Lower leg skin (tissue), 4 donors: ENCODE data around the gene GPR4. TPM values are rescaled to one million over a fixed set of nuclear protein-coding genes. Genes with fewer than 3 reads are reported as not detected.

ENCODE experiments used
- DNase-seq, 2 donors: peaks; one replicate each; pipeline ENCODE4 v3.0.0-alpha.2; 2019; ENCODE audit warnings: low spot score in 2 of 2
- H3K4me3 ChIP-seq: fragments of 200-600 bp; sonication (generic); 2 replicates; pipeline ENCODE4 v1.5.1; 2017; ENCODE audit warnings: mild to moderate bottlenecking, low read depth; ENCODE audit not compliant: poor library complexity, severe bottlenecking
- CTCF ChIP-seq, 3 donors: fragments of 450-650 bp; IDR thresholded peaks; one replicate each; pipeline ENCODE4 v1.5.1; 2016; ENCODE audit warnings: antibody characterized with exemption in 3 of 3, mild to moderate bottlenecking in 3 of 3, moderate library complexity in 2 of 3
- POLR2A ChIP-seq, 2 donors: fragments of 450-650 bp; IDR thresholded peaks; one replicate each; pipeline ENCODE4 v1.6.1; 2016 to 2017; ENCODE audit warnings: antibody characterized with exemption in 2 of 2, mild to moderate bottlenecking in 1 of 2, moderate library complexity in 1 of 2
- WGBS, 2 donors: methylation state at CpG; one replicate each; pipeline ENCODE4 v1.1.5; 2018; 5-methylcytosine and 5-hydroxymethylcytosine counted together
- intact Hi-C: fragments of 100-400 bp; cut with DNase I; formaldehyde crosslinking; loops from one replicate; pipeline ENCODE4 v1.15.0; 2023; ENCODE audit warnings: low total_unique reads
- total RNA-seq, 4 donors: library from RNA; depleted of rRNA; stranded (reverse); fragments of >200 nt; gene quantifications; one replicate each; pipeline ENCODE4 v1.1.0, GENCODE V29; 2016

Gene GPR4
- total RNA-seq, 4 donors from 2014 or later, result 0.34 to 1.0 (median 0.70) TPM

- intact Hi-C loops, result loop anchor here (5.0 kb wide), 1 partner anchor 35 kb away; no protein-coding TSS in a partner anchor
- H3K4me3 ChIP-seq, result no peak overlapping the region
- TF ChIP-seq CTCF (IDR thresholded peaks at IDR 0.05) (peak in 1 of 3 donors; percentile 89), POLR2A (IDR thresholded peaks at IDR 0.05) (no peak)
- peak; percentile 51 to 92 for DNase-seq
- 16 to 17% methylated on average over 25 to 28 of the region's 28 CpGs for WGBS, 2 donors
Observed at GRCh38 chr19:45607071-45608029, 5.3 kb upstream of the GPR4 start.

- intact Hi-C loops, result no loop called here
- no peak overlapping the region for H3K4me3 ChIP-seq
- no peak for TF ChIP-seq POLR2A (IDR thresholded peaks at IDR 0.05)
- TF ChIP-seq CTCF (IDR thresholded peaks at IDR 0.05), result no peak
- no peak for DNase-seq
- WGBS, 2 donors, result 14 to 21% methylated on average over 10 of the region's 10 CpGs
Observed at GRCh38 chr19:45601115-45601514, 897 bp downstream of the GPR4 start.

- intact Hi-C loops, result no loop called here
- DNase-seq, result no peak
- no peak for TF ChIP-seq CTCF (IDR thresholded peaks at IDR 0.05)
- no peak for TF ChIP-seq POLR2A (IDR thresholded peaks at IDR 0.05)
- H3K4me3 ChIP-seq, result no peak overlapping the region
- 46 to 52% methylated on average over 5 of the region's 5 CpGs for WGBS, 2 donors
Observed at GRCh38 chr19:45600340-45600885, 1.6 kb downstream of the GPR4 start.

GRCh38 chr19:45599286-45599685 is 2.7 kb downstream of the GPR4 start:
- no peak for TF ChIP-seq POLR2A (IDR thresholded peaks at IDR 0.05)
- TF ChIP-seq CTCF (IDR thresholded peaks at IDR 0.05), result no peak
- 19 to 20% methylated on average over 13 of the region's 13 CpGs for WGBS, 2 donors
- intact Hi-C loops, result no loop called here

GRCh38 chr19:45598267-45599001 is 3.6 kb downstream of the GPR4 start:
- no peak for DNase-seq
- H3K4me3 ChIP-seq, result no peak overlapping the region
- 6% methylated on average over 21 to 22 of the region's 22 CpGs for WGBS, 2 donors
- TF ChIP-seq POLR2A (IDR thresholded peaks at IDR 0.05), result no peak
- TF ChIP-seq CTCF (IDR thresholded peaks at IDR 0.05), result no peak
- intact Hi-C loops, result no loop called here

More at GRCh38 chr19:45599286-45599685, 2.7 kb downstream of the GPR4 start:
- no peak overlapping the region for H3K4me3 ChIP-seq
- no peak for DNase-seq
